ENCODE measurements around the gene TFEC. TPM values are rescaled to one million over a fixed set of nuclear protein-coding genes. Genes with fewer than 3 reads are reported as not detected.

TFEC gene
- total RNA-seq, 1 experiment from 2014 or later: not detected

DNA sequence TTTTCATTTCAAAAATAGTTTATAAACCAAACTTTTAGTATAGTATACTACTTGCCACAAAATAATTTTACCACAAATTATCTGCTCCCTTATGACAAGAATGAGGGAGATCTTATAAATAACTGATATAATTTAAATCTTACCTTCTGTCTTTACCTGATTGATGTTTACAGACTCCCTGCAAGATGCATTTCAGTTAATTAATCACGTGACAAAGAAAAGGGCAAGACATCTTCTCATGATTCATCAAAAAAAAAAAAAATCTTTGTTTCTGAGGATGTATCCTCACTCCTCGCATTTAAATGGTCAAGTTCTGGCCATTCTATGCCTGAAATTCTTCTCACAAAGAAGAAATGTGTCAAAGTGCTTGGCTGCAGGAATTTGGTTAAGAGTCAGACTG lies 2.3 kb upstream of the TFEC start:
- no peak overlapping the region for H3T11ph ChIP-seq (ENCODE audit: low read length)
- H3K9ac ChIP-seq (ENCODE audit: extremely low read depth, insufficient read length, low read length): no peak overlapping the region
- H4K5ac ChIP-seq (ENCODE audit: insufficient read length, low read depth, low read length): no peak overlapping the region
- no peak overlapping the region for H3K4ac ChIP-seq (ENCODE audit: low read depth, low read length)
- no peak overlapping the region for H4K91ac ChIP-seq (ENCODE audit: insufficient read length, low read depth, low read length)
- no peaks in the 10 kb centered on the region for H4K20me1 ChIP-seq (ENCODE audit: control insufficient read depth, insufficient read depth, insufficient read length)
- H3K56ac ChIP-seq (ENCODE audit: insufficient read length, low read depth, low read length): no peak overlapping the region
- H3K18ac ChIP-seq (ENCODE audit: insufficient read length, low read depth, low read length): no peak overlapping the region
- no peak overlapping the region for H2BK20ac ChIP-seq (ENCODE audit: low read depth, low read length, poor library complexity, severe bottlenecking)
- H2BK120ac ChIP-seq (ENCODE audit: low read depth, low read length, poor library complexity, severe bottlenecking): no peak overlapping the region
- Mint-ChIP-seq H3K27ac (no peak overlapping the region), H3K4me1 (peaks cover 0 to 5% of the 10 kb centered on the region in 2 experiments; a peak in 2 of 4 replicates), H3K36me3 (ENCODE audit: insufficient read depth in 1 of 3, low read depth in 3 of 3) (no peaks in the 10 kb centered on the region), H3K27me3 (ENCODE audit: low read depth) (no peaks in the 10 kb centered on the region), H3K9me3 (no peaks in the 10 kb centered on the region), H3K4me3 (no peak overlapping the region)
- no peak overlapping the region for H2BK15ac ChIP-seq (ENCODE audit: low read depth, low read length)
- H2BK12ac ChIP-seq (ENCODE audit: insufficient read length, low read depth, low read length): no peak overlapping the region
- no peak overlapping the region for H2AFZ ChIP-seq (ENCODE audit: low read length)
- no CpG with 5 or more reads among the region's 2 CpGs for WGBS (ENCODE audit: extremely low coverage, insufficient read length, low lambda C conversion rate)
- no peaks in the 10 kb centered on the region for H3K27me3 ChIP-seq (ENCODE audit: insufficient read depth, low read length)
- H3K4me1 ChIP-seq (ENCODE audit: insufficient read depth, low read length): no peaks in the 10 kb centered on the region
- H3K23ac ChIP-seq (ENCODE audit: insufficient read length, low read depth, low read length): no peak overlapping the region
- no peaks in the 10 kb centered on the region for H3K79me2 ChIP-seq (ENCODE audit: insufficient read depth, low read length)
- no peaks in the 10 kb centered on the region for H3K79me1 ChIP-seq (ENCODE audit: insufficient read depth, low read depth, low read length, poor library complexity, severe bottlenecking)
- H3K14ac ChIP-seq (ENCODE audit: insufficient read depth, low read length): no peak overlapping the region
- H3K23me2 ChIP-seq (ENCODE audit: insufficient read length, low read depth, low read length, poor library complexity, severe bottlenecking): no peaks in the 10 kb centered on the region
- TF ChIP-seq, protein P1, sequence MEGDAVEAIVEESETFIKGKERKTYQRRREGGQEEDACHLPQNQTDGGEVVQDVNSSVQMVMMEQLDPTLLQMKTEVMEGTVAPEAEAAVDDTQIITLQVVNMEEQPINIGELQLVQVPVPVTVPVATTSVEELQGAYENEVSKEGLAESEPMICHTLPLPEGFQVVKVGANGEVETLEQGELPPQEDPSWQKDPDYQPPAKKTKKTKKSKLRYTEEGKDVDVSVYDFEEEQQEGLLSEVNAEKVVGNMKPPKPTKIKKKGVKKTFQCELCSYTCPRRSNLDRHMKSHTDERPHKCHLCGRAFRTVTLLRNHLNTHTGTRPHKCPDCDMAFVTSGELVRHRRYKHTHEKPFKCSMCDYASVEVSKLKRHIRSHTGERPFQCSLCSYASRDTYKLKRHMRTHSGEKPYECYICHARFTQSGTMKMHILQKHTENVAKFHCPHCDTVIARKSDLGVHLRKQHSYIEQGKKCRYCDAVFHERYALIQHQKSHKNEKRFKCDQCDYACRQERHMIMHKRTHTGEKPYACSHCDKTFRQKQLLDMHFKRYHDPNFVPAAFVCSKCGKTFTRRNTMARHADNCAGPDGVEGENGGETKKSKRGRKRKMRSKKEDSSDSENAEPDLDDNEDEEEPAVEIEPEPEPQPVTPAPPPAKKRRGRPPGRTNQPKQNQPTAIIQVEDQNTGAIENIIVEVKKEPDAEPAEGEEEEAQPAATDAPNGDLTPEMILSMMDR (conservative IDR thresholded peaks at IDR 0.05): no peak
- no peak for DNase-seq
- H4K8ac ChIP-seq (replicated peaks; ENCODE audit: insufficient read length, low read depth, low read length): no peak overlapping the region
- H2AK5ac ChIP-seq (ENCODE audit: insufficient read length, low read length): no peak overlapping the region
- no peak overlapping the region for H3K27ac ChIP-seq (ENCODE audit: insufficient read length, low read depth, low read length)
- H3K4me2 ChIP-seq (ENCODE audit: insufficient read depth, insufficient read length, low read length): no peak overlapping the region
- no peaks in the 10 kb centered on the region for H3K9me3 ChIP-seq (ENCODE audit: control insufficient read depth, low read depth, low read length)
- no peak overlapping the region for H2BK5ac ChIP-seq (ENCODE audit: insufficient read length, low read length)

All from H9 (cell line).